Endothelial cell of umbilical vein (primary cell): ENCODE data around the gene CAPN5. TPM values are rescaled to one million over a fixed set of nuclear protein-coding genes. Genes with fewer than 3 reads are reported as not detected.
"Not testable (repeated sequence)": the region's sequence is repeated elsewhere in the genome, so short reads cannot be mapped to it uniquely, and the experiment has no call there.

Source experiments
- BruUV-seq: library from RNA; stranded (reverse); fragments of 400-500 nt; replicated peaks from 2 replicates; lab custom pipeline; 2021; lab: Mats Ljungman, UMichigan
- CTCF ChIA-PET: fragments of 300-600, 350-600 bp; sonication (Branson Sonifier 250); formaldehyde crosslinking; loops from one replicate; lab custom pipeline; 2021; ENCODE audit warnings: antibody characterized with exemption, inconsistent platforms; lab: Charles Lee
- POLR2A ChIA-PET: fragments of 300-600, 350-600 bp; sonication (Branson Sonifier 250); formaldehyde crosslinking; loops from one replicate; lab custom pipeline; 2021; ENCODE audit warnings: antibody characterized with exemption, inconsistent platforms; lab: Charles Lee
- DNase-seq: peaks from one replicate; pipeline ENCODE4 v3.0.0-alpha.2; 2011; ENCODE audit warnings: low read depth, low spot score
- FAIRE-seq: peaks from 2 replicates; lab custom pipeline; 2011; peaks lifted over from hg19 to GRCh38; lab: Jason Lieb, UNC
- H2AFZ ChIP-seq: 2 replicates; pipeline ENCODE4 v1.6.0; 2012; ENCODE audit warnings: low read depth, low read length, control low read depth, inconsistent platforms
- H3K27ac ChIP-seq: 2 replicates; pipeline ENCODE4 v1.5.1; 2011; ENCODE audit warnings: low read depth, mild to moderate bottlenecking, control low read depth, low read length, moderate library complexity; ENCODE audit not compliant: insufficient read depth
- H3K27me3 ChIP-seq, 2 experiments: 2 replicates each; pipeline versions ENCODE4 v1.6.0 to v1.6.1; 2011; ENCODE audit warnings: low read length in 2 of 2, mixed read lengths in 1 of 2; ENCODE audit not compliant: control insufficient read depth in 2 of 2, insufficient read depth in 2 of 2
- H3K36me3 ChIP-seq, 2 experiments: 2 replicates in 1 of 2; 3 replicates in 1 of 2; pipeline ENCODE4 v1.5.1; 2011; ENCODE audit warnings: low read length in 2 of 2, mild to moderate bottlenecking in 1 of 2, moderate library complexity in 1 of 2; ENCODE audit not compliant: control insufficient read depth in 2 of 2, insufficient read depth in 2 of 2; ENCODE audit errors: extremely low read depth in 1 of 2
- H3K4me1 ChIP-seq: 3 replicates; pipeline ENCODE4 v1.5.1; 2011; ENCODE audit warnings: mild to moderate bottlenecking, low read length; ENCODE audit not compliant: control insufficient read depth, insufficient read depth; ENCODE audit errors: extremely low read depth
- H3K4me2 ChIP-seq: 2 replicates; pipeline ENCODE4 v1.6.1; 2011; ENCODE audit warnings: low read length, control low read depth, mixed read lengths; ENCODE audit not compliant: insufficient read depth
- H3K4me3 ChIP-seq, 3 experiments: fragments of 200-600 bp in 1 of 3; sonication (generic), shearing (Covaris generic) in 1 of 3; replicated peaks in 1 of 3; 2 replicates each; pipeline ENCODE4 v1.5.1; 2011 to 2016; ENCODE audit warnings: control low read depth in 3 of 3, low read length in 3 of 3, mild to moderate bottlenecking in 2 of 3, inconsistent platforms in 1 of 3, low read depth in 1 of 3, moderate library complexity in 1 of 3; ENCODE audit not compliant: insufficient read depth in 1 of 3
- H3K79me2 ChIP-seq: 2 replicates; pipeline ENCODE4 v1.6.0; 2012; ENCODE audit warnings: low read length, inconsistent platforms; ENCODE audit not compliant: control insufficient read depth, insufficient read depth
- H3K9ac ChIP-seq: replicated peaks from 2 replicates; pipeline ENCODE3; 2011; ENCODE audit warnings: low read length, control low read depth; ENCODE audit not compliant: insufficient read depth; ENCODE audit errors: extremely low read depth
- H3K9me1 ChIP-seq: replicated peaks from 3 replicates; pipeline ENCODE4 v1.6.0; 2011; ENCODE audit warnings: mild to moderate bottlenecking, low read length; ENCODE audit not compliant: control insufficient read depth, insufficient read depth; ENCODE audit errors: extremely low read depth
- H3K9me3 ChIP-seq: replicated peaks from 2 replicates; pipeline ENCODE4 v1.5.1; 2012; ENCODE audit warnings: low read length, inconsistent platforms; ENCODE audit not compliant: control insufficient read depth, insufficient read depth
- H4K20me1 ChIP-seq: replicated peaks from 2 replicates; pipeline ENCODE3; 2011; ENCODE audit warnings: mild to moderate bottlenecking, low read length; ENCODE audit not compliant: control insufficient read depth, insufficient read depth; ENCODE audit errors: extremely low read depth
- CTCF ChIP-seq, 2 donors: IDR thresholded peaks; 1 replicate in 1 of 2; 2 replicates in 1 of 2; pipeline ENCODE4 v1.5.1; 2011; ENCODE audit warnings: low read length in 2 of 2, mild to moderate bottlenecking in 2 of 2, moderate library complexity in 2 of 2, control low read depth in 1 of 2, inconsistent platforms in 1 of 2, low read depth in 1 of 2; ENCODE audit not compliant: insufficient read depth in 1 of 2; ENCODE audit errors: extremely low read depth in 1 of 2
- EZH2 ChIP-seq: IDR thresholded peaks from 2 replicates; pipeline ENCODE4 v1.6.1; 2012; ENCODE audit warnings: borderline replicate concordance, low read depth, mild to moderate bottlenecking, moderate library complexity, low read length, inconsistent platforms; ENCODE audit not compliant: severe bottlenecking
- FOS ChIP-seq: IDR thresholded peaks from 2 replicates; pipeline ENCODE4 v1.6.1; 2011; ENCODE audit warnings: mild to moderate bottlenecking, low read length, moderate library complexity, borderline replicate concordance; ENCODE audit not compliant: insufficient read depth
- GATA2 ChIP-seq: IDR thresholded peaks from 2 replicates; pipeline ENCODE4 v1.7.0; 2011; ENCODE audit warnings: low read depth, mild to moderate bottlenecking, moderate library complexity, mixed read lengths, low read length; ENCODE audit not compliant: insufficient read length, insufficient read depth
- JUN ChIP-seq: IDR thresholded peaks from 2 replicates; pipeline ENCODE4 v1.6.1; 2011; ENCODE audit warnings: borderline replicate concordance, low read depth; ENCODE audit not compliant: insufficient read length, insufficient read depth
- MAX ChIP-seq: IDR thresholded peaks from 2 replicates; pipeline ENCODE4 v1.6.1; 2011; ENCODE audit not compliant: insufficient read depth, insufficient read length
- MYC ChIP-seq: IDR thresholded peaks from one replicate; pipeline ENCODE4 v1.6.1; 2011; ENCODE audit warnings: mild to moderate bottlenecking, low read depth, low read length
- POLR2A ChIP-seq: IDR thresholded peaks from 2 replicates; pipeline ENCODE4 v1.6.1; 2012; ENCODE audit warnings: low read depth, mild to moderate bottlenecking, control low read depth, low read length
- POLR2AphosphoS5 ChIP-seq: IDR thresholded peaks from 2 replicates; pipeline ENCODE4 v1.6.1; 2012; ENCODE audit warnings: low read depth, mild to moderate bottlenecking, control low read depth, low read length, moderate library complexity; ENCODE audit not compliant: insufficient read depth
- dilution Hi-C: fragments of 300-500 bp; cut with MboI; formaldehyde crosslinking; loops from one replicate; pipeline ENCODE4 v1.15.0; 2019; ENCODE audit warnings: low sequenced_read_pairs; ENCODE audit not compliant: extremely low pct_ligation_motif_present
- intact Hi-C: fragments of 100-400 bp; cut with micrococcal nuclease; formaldehyde crosslinking; loops from one replicate; pipeline ENCODE4 v1.10.0; 2022
- polyA plus RNA-seq, 4 experiments: library from polyadenylated mRNA; depleted of rRNA in 3 of 4; stranded (reverse) in 3 of 4; unstranded in 1 of 4; fragments of >200 nt; gene quantifications; 2 replicates each; pipeline versions ENCODE4 v1.2.1 to v1.2.3, GENCODE V29; 2011 to 2012; ENCODE audit warnings: missing spikeins in 1 of 4
- total RNA-seq: library from RNA; stranded (reverse); gene quantifications from 2 replicates; pipeline ENCODE4 v1.2.3, GENCODE V29; 2021

The CAPN5 gene
- total and polyA plus RNA-seq, 2 donors (not counting 3 experiments of a cell fraction or from before 2014, with no cell fraction given): 15.0 to 17.0 TPM

GRCh38 chr11:77060234-77060633 lies 6.5 kb upstream of the CAPN5 start:
- dilution Hi-C loops: no loop called here
- no peaks in the 10 kb centered on the region for H3K9me3 ChIP-seq
- no peak for TF ChIP-seq POLR2A
- TF ChIP-seq POLR2AphosphoS5: no peak
- no peak for TF ChIP-seq JUN
- TF ChIP-seq MAX: no peak
- no peak for TF ChIP-seq CTCF (IDR thresholded peaks at IDR 0.05; ENCODE audit: extremely low read depth in 1 of 2, insufficient read depth in 1 of 2, low read depth in 1 of 2, low read length in 2 of 2)
- TF ChIP-seq EZH2: no peak
- TF ChIP-seq MYC: no peak
- no peak for TF ChIP-seq GATA2
- TF ChIP-seq FOS: no peak
- no peak overlapping the region for H2AFZ ChIP-seq
- intact Hi-C loops: no loop called here
- H3K9me1 ChIP-seq: no peaks in the 10 kb centered on the region
- no peak overlapping the region for H3K4me3 ChIP-seq
- POLR2A ChIA-PET: no interaction called here
- no TSS peak for BruUV-seq
- no peaks in the 10 kb centered on the region for H3K79me2 ChIP-seq
- no peaks in the 10 kb centered on the region for H3K4me1 ChIP-seq
- no peak overlapping the region for H3K9ac ChIP-seq
- no peaks in the 10 kb centered on the region for H4K20me1 ChIP-seq
- FAIRE-seq: no peak
- no peaks in the 10 kb centered on the region for H3K36me3 ChIP-seq
- CTCF ChIA-PET: interaction anchor here (0.9 to 2.2 kb wide), 3 partner anchors 13 to 31 kb away, joined by 3 to 6 read pairs (median 4); no protein-coding TSS in a partner anchor
- no peak for DNase-seq
- H3K4me2 ChIP-seq: no peak overlapping the region
- no peak overlapping the region for H3K27ac ChIP-seq
- peaks cover 4 to 9% of the 10 kb centered on the region in 2 experiments for H3K27me3 ChIP-seq

- DNase-seq, H3K27ac ChIP-seq, FAIRE-seq, BruUV-seq, H3K36me3 ChIP-seq, intact Hi-C loops, H3K27me3 ChIP-seq, H3K9ac ChIP-seq, dilution Hi-C loops, H4K20me1 ChIP-seq, H3K4me2 ChIP-seq, H3K79me2 ChIP-seq, H2AFZ ChIP-seq, POLR2A ChIA-PET, H3K4me1 ChIP-seq, H3K9me1 ChIP-seq, H3K9me3 ChIP-seq, H3K4me3 ChIP-seq: not testable (repeated sequence)
- CTCF ChIA-PET: interaction anchor here (0.8 to 2.2 kb wide), 4 partner anchors 12 to 46 kb away, joined by 3 to 6 read pairs (median 4); no protein-coding TSS in a partner anchor
These were observed 5.5 kb upstream of the CAPN5 start for GRCh38 chr11:77061258-77061657.
